Stimulated activated CD8-positive, alpha-beta memory T cell treated with anti-CD3 and anti-CD28 coated beads, Interleukin-4, amount 100 ng/mL, for 4 hours (primary cell): Measurements from ENCODE around the gene STX16.

Source experiments
- DNase-seq, 2 donors: peaks; one replicate each; pipeline ENCODE4 v3.0.0-alpha.2; 2020; ENCODE audit warnings: low read depth in 2 of 2, low spot score in 1 of 2

STX16 gene

DNA sequence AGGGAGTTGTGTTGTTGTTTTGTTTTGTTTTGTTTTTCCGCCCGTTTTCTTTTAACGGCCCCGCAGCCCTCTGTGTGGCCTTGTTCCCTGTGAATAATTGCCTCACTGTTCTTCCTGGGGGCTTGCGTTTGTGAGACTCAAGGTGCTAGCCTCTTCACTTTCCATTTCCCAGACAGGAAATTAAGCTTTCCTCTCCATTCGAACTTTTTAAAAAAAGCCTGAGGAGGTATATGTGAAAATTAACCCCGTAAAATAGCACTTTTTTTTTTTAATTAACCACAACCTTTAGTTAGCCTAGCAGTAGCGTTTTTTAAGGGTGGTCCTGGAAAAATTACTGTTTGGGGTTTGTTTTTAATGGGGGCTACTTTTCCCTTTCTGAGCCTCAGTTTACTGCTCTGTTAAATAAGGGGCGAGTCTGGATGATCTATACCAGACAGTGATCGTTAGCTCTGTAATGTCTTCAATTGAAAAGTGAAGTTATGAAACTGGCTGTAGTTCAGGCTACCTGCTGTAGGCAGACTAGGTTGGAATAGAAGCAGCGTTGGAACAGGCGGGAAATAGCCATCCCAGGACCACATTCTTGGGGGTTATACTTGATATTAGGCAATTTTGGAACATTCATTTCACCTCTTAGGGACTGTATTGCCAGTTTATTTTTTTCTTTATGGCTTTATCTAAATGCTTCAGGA, 1.7 kb downstream of the STX16 start:
- DNase-seq, result no peak

DNA sequence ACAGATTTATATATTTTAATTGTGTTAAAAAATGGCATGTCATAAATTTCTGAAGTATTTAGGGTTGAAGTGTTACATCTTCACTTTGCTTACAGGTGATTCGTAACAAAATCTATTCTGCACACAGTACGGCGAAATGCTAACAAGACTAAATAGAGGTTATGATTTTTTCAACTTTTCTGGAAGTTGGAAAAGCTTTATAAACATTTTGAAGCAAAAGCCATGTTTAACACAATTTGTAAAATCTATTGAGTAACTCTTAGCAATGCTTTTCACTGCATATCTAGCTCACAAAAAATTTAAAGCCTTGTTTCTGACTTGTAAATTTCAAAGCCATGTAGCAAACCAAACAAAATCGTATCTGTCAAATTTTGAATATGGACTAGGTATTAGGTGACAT, 3.3 kb downstream of the STX16 start:
- no peak for DNase-seq

DNA sequence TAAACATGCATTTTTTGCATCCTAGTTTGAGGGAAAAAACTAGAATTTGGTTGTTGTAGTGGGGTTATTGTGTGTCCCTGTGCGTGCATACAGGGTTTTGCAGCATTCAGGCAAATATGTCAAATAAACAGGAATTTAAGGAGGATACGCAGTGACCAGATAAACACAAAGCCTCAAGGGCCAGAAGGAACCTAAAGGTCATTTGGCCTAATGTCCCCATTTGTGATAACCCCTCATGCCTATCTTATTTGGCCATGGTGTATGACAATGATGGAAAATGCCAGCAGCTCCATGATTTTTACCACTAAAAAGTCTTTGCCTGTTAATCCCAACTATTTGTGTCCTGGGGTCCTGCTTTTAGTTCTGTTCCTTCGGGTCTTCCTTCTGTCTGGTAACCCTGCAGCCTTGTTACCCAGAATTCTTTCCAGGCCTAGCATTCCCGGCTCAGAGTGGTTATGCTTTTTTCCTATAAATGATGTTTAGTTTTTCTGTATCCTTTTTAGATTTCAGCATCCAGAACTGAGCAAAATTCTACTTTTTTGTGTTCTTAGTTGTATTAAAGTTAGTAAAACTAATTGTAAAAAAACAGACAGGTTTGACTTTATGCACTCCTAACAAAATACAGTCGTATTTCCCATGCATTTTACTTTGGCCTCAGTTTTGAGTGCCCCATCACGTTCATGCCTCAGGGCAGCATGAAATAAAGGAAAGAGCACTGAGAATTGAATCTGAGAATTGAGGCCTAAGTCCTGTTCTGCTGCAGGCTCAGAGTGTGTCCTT, 4.4 kb downstream of the STX16 start:
- DNase-seq, result no peak

DNA sequence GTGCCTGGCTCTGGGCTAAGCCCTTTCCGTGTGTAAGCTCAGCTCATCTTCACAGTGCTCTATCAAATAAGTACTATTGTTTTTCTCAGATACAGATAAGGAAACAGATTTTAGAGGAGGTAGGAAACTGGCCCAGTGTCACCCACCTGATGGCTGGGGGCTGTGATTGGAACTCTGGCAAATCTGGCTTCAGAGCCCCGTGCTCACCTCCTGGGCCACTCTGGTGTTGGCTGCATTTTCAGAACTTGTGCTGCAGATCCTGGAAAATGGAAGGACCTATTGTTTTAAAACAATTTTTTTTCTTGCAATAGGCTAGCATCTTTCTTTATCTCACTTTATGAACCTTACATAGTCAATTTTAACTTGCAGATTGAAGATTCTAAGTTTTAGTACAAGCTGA, 5.7 kb downstream of the STX16 start:
- DNase-seq, result no peak

DNA sequence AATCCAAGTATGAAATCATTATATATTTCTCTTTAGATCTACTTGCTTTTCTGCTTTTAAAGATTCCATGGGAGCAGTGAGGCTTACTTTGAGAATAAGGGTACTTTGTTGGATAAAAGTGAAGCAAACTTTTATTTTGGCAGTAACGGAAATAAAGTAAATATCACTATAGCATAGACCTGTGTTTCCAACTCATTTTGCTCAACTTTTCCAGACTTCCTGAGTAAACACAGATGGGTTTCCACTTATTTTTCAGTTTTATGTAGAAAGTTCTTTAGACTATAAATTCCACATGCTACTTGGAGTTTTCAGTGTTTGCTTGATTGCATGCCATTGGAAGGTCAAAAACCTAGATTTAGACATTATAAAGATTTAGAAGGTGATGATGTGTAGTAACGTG, 6.2 kb downstream of the STX16 start:
- DNase-seq, result no peak

DNA sequence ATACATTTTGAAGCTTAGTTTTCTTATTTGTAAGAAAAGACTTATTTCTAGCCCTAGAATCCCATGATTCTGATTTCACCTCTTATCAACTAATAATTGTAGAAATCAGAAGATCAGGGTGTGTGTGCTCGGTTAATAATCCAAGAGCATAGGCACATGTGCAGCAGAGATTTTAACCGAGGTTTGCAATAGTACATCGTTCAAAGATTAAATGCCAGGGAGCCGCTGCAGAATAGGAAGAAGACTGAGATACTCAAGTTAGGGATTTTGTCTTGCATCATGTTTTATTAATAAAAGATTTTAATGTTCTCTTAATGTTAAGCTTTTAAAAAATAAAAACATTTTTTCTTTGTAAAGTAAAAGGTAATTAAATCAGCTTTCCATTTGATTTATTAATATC, 6.9 kb downstream of the STX16 start:
- no peak for DNase-seq

DNA sequence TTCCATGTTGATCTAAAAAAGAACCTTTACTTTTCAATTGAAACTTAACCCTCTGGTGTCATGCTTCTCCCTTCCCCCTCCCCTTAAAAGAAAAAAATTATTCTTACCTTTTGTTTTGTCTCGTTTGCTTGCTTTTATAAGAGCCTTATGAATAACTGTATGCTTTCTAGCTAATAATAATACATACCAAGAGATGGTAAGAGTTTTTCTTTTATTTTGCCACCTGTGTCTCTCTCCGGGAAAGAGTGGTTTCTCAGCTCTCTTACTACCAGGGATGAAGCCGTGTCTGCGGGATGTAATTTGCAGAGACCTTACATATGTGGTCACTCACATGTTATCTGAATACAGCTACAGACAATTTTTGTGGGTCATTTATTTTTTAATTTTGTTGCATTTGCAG, 7.7 kb downstream of the STX16 start:
- DNase-seq, result no peak

DNA sequence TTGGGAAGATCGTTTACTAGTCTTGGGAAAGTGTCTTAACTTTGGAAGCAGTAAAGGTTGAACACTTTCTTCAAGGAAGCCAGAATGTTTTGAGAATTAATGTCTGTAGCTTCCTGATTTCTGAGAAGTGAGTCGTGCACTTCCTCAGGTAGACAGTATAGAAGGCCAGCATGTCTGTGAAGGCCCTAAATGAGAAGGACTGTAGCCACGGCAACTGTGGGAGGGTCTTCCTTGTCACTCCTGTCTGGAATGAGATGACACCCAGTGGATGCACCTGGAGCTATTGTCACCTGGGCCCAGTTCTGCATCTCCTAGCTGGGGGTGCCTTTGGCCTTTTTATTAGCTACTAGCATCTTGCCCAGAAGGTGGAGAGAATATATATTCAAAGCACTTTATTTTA, 8.8 kb downstream of the STX16 start:
- no peak for DNase-seq

DNA sequence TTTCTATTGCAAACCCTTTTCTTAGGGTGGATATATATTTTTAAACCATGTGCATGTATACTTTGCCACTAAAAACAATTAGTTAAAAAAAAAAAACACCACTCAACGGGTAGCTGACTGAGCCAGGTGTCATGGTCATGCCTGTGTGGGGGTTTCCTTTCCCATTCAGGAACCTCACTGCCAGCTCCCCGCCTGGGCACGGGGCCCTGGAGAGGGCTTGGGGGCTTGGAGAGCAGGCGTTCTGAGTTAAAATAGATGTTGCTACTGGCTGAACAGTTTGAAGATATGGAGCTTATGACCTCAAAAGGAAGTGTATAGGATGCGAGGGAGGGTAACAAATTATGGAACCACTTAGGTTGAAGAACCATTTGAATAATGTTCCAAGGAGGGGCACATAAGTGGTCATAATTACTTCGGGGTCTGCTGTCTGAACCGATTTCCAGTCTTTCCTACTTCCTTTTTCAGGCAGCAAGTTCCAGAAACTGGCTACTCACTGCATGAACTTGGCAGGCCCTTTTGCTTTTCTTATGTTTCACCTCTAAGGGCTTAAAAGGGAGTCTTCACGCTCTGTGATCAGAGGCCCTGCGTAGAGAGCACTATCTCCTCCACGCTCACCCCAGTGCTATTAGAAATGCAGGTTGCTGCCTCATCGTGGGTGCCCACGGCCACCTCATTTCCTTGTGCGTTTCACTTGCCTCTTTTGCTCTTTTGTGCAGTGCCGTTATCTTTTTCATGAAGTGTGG, 9.9 kb downstream of the STX16 start:
- no peak for DNase-seq

DNA sequence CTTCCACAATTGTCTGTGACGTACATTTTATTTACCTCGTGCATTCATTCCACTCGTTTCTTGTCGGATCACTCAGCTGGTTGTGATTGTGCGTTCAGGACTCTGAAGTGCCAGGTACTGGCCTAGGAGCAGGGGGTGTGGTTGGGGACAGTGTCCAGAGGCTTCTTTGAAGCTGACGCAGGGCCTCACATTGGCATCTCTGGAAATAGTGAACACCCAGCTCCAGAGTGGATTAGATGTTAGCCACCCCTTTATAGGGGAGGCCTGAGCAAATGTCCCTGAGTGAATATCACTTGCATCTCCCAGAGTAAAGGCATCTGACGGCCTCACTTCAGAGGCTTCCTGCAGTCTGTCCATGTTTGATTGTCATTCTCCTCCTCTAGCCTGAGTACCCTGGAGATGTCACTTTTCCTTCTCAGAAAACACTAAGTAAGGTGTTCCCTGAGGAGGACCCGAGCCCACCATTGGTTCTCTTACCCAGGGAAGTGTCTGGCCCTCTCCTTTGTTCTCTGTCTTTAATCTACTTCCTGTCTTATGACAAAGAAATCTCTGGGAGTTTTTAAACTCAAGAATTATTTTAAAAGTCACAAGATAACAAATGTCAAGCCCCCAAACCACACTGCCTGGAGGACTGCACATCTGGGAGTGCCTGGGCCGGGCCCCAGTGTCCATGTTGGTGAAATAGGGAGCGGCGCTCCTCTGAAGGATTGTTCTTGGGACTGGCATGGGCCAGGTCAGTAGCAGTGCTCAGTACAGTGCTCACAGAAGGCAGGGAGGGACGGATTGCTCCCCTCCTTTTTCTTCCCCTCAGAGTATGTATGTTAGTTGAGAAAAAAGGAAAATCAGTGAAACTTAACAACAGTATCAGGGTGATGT, 10.8 kb downstream of the STX16 start:
- no peak for DNase-seq

DNA sequence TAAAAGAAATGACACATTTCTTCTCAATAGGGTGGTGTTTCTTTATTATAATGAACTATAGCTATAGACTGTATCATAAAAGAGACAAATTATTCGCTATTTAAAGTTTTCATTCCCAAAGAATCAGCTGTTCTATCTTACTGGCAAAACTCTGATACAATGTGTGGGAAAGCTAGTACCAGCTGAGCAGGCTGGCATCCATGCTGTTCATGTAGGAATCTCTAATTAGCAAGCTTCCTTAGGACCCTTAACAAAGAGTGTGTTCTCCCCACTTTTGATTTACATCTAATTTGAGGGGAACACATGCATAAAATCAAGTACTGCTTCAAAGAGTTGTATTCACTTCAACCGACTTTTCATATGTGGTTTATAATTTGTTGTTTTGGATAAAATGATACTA, 13.2 kb downstream of the STX16 start:
- no peak for DNase-seq

DNA sequence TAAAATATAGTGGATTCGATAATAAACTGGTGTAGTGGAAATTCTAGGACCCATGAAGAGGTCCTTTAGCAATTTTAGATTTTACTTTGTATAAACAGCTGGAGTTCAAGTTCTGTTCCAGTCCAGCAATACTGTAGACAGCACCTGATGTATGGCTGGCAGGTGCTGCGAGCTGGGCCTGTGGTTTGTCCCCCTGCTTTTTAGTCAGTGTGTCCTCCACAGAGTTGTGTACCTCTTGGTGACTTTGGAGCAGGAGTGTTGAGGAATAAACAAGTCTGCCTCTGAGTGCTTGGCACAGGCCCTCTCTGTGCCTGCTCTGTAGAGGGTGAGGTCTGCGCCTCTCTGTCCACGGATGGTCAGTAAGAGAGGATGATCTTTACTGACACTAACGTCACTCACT, 13.8 kb downstream of the STX16 start:
- no peak for DNase-seq

DNA sequence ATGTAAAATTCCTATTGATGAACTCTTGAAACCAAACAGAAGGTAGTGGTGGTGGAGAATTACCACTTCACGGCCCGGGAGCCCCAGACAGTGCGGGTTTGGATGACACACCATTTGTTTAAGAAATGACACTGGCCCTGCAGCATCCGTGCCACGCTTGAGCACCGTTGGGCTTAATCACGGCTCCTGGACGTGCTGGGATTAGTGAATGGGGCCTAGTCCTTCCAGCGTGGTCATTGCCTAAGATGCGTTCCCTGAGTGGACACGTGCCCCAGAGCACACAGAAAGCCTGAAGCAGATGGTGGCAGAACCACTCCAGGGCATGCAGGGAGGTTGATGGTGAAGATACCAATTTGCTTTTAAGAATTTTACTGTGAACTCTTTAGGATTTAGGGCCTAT, 14.5 kb downstream of the STX16 start:
- DNase-seq, result no peak

DNA sequence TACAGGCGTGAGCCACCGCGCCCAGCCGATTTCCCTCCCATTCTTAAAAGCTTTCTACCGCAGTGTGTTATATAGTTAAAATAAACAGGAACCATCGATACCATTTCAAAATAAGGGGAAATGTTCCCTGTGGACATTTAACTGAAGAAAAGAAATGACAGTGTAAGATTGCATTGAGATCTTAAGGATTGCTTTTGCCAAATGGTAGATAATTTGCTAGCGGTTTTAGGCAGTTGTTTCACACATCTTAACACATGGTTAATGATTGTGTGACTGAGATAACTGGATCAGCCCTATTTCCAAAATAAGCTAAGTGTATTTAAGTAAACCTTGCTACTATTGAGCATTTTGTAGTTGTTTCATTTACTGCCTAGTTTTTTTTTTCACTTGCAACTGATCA, 15.6 kb downstream of the STX16 start:
- no peak for DNase-seq

DNA sequence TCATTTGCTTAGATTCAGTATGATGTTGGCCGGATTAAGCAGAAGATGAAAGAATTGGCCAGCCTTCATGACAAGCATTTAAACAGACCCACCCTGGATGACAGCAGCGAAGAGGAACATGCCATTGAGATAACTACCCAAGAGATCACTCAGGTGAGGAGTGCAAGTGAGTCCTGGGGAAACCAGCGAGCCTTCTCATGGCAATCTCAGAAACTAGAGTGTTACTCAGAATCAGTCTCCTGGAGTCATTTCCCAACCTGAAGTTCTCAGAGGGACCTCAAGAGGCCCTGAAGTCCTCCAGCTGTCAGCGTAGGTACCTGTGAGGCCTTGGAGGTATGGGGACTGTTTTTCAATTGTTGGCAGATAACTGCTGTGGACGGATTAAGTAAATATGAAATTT, 16.9 kb downstream of the STX16 start:
- DNase-seq, result no peak

DNA sequence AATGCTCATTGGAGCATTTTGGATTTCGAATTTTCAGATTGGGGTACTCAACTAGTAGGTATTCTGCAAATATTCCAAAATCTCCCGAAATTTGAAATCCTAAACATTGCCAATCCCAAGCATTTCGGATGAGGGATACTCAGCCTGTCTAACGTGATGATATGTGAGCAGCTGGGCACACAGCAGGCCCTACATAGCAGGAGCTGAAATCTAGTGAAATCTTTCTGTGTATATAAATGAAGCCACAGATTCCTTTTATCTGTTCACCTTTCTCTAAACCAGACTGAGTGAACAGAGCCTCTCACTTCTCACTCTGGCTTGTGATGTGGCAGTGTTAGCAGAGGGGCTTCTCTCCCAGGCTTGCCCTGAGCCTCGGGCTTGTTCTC, 17.8 kb downstream of the STX16 start:
- no peak for DNase-seq

DNA sequence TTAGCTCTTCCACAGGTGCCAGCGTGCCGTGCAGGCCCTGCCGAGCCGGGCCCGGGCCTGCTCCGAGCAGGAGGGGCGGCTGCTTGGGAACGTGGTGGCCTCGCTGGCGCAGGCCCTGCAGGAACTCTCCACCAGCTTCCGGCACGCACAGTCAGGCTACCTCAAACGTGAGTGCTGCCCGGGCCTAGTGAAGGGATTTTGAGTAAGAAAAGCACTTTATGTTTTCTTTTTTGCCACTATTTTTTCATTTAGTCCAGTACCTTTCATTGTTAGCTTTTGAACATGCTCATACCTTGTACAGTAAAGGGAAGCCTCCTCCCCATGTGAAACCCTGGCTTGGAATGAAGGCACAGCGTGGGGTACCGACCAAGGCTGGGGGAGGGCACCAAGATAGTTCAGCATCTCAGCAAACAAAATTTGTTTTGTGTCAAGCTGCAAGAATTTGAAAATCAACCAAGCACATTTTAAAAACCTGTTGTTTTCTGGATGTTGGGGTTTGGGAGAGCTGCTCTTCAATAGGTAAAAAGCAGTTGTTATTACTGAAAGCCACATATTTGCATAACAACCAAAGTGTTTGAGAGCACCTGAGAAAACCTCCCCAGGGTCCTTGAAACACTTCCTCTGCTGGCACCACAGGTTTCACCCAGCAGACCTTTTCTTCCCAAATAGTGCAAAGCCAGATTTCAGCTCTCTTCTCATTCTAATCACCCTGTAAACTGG, 18.4 kb downstream of the STX16 start:
- DNase-seq, result no peak

DNA sequence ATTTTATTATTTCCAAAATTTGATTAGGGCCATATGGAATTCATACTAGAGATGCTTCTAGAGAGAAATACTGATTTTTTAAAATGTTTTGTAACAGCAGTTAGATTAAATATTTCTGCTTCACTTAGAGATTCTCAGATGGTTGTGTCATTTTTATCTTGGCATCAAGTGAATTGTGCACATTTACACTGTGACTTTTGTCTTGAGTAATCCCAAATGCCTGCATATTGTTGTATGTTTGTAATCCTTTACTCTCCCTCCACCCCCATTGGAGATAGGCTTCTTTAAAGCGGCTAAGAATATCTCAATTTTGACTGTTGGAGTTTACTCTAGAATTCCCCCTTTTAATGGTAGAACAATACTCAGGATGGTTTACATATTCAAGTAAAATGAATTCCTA, 19.0 kb downstream of the STX16 start:
- DNase-seq, result no peak

DNA sequence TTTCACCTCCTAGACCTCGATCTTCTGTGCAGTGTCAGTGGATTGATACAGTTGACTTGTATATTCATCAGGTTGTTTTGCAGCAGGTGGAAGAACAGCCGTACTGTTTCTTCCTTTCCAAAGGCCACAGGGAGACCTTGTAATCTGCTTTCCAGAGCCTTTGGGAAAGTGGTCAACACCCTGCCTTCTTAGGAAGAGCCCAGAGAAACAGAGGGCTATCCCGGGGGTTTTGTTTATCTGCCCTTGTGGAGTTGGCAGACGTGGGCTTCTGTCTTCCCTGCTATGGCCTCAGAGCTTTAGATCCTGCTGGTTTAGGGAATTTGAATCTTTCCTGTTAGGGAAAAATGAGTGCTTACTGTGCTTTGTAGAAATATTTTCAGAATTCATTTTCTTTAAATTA, 19.6 kb downstream of the STX16 start:
- DNase-seq, result no peak

DNA sequence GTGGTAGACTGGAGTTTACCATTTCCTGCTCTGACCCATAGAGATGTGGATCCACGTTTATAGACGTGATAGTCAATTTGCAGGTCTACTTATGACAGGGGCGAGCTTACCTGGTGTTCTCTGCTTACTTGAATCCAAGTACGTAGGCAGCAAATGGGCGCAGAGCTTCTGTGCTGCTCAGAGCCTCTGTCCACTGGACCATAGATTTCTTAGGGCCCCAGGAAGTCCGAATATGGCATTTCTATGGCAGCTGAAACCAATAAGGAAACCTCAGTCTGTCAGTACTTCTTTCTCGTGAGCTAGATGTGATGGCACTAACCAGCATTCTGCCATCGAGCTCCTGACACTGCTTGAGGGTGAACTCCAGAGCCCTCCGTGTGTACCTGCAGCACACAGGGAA, 22.0 kb downstream of the STX16 start:
- DNase-seq, result no peak

DNA sequence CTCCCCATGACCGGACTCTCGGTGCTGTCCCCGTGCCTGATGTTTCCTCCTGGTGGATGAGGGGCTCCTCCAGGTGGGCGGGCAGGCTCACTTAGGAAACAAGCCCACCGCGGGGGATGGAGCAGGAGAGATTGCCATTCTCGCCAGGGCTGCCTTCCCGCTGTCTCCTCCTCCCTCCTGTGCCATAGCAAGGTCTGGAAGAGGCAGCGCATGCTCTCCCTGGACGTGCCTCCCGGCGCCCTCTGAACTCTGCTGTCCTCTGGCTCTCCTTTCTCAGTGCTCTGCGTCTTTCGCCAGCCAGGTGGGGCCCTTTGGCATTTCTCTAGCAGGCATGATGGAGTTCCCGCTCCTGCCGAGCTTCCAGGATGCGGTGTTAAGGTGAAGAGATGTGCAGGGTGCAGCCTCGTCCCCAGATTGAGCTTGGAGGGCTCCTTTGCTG, 24.1 kb downstream of the STX16 start:
- DNase-seq, result no peak
